Fibroblast of skin of right biceps (primary cell): ENCODE results near the gene EIF2B1.
A peak's percentile ranks its signal among the peaks of the same experiment; 100 is the strongest.
"Not testable (repeated sequence)": the region's sequence is repeated elsewhere in the genome, so short reads cannot be mapped to it uniquely, and the experiment has no call there.

ENCODE experiments used
- DNase-seq: peaks from one replicate; pipeline ENCODE4 v3.0.0-alpha.2; 2013

Gene EIF2B1

DNA sequence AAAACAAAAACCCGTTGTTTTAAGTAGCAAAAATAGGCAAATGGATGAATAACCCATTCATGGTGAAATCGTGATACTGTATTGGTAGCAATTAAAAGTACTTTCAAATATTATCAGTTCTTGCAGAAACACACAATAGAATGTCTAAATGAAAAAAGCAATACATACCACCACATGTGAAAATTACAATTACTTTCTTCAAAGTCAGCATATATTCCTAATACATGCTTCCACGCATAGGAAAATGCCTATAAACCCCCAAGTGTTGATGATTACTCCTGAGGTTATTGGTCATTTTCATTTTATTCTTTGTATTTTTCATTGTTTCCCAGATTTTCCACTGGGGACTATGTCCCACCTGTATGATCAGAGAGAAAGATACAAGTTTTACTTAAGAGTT is 16.3 kb downstream of the EIF2B1 start:
- no peak for DNase-seq

DNA sequence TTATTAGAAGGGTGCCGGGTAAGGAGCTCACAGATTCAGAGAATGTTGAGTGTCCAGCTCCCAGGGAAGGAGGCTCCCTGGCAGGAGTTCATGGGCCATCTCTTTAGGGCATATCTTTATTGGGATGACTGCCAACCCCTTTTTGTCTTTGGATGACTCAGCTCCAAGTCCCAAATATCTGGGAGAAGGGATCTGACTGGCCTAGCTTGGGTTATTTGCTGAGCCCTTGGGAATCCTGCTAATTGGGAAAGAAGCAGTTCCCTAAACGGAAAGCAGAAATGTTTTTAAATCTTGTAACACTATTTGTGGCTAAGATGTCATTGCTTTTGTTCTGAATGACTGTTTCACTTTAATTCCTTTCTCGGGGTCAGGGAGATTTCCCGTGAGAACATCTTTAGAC is 19.0 kb downstream of the EIF2B1 start:
- DNase-seq, result peak; percentile 51

- DNase-seq, result no peak
Observed at GRCh38 chr12:123614110-123614509, 19.4 kb downstream of the EIF2B1 start.

- no peak for DNase-seq
Observed at GRCh38 chr12:123608182-123608581, 25.3 kb downstream of the EIF2B1 start.

GRCh38 chr12:123607756-123608155 is 25.7 kb downstream of the EIF2B1 start:
- DNase-seq, result no peak

GRCh38 chr12:123603495-123603894 is 30.0 kb downstream of the EIF2B1 start:
- DNase-seq, result not testable (repeated sequence)

DNA sequence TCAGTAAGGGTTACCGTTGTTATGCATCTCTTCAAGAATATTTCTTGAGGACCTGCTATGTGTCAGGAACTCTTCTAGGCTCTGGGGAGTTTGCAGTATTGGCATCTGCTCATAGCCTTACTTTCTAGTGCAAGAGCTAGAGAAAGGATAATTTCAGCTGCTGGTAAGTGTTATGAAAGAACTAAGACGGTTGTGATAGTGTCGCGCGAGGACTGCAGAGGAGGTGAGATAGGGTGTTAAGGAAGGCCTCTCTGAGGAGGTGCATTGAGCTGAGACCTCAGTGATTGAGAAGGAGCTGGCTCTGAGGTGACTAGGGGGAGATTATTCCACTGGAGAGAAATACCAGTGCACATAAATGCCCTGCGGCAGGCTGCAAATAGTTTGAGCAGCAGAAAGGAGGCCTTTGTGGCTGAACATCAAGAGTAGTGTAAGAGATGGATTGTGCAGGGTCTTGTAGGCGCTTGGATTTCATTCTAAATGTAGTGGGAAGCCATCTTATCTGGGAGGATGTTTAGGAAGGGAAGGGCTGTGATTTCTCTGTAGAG is 30.8 kb downstream of the EIF2B1 start:
- no peak for DNase-seq

GRCh38 chr12:123601602-123602489 is 31.6 kb downstream of the EIF2B1 start, which contains the start of gene DDX55:
TSS of gene DDX55 (plus strand) at chr12:123602099. CDS start at chr12:123602149, 50 bp downstream.
- DNase-seq, result peak; percentile 84

DNA sequence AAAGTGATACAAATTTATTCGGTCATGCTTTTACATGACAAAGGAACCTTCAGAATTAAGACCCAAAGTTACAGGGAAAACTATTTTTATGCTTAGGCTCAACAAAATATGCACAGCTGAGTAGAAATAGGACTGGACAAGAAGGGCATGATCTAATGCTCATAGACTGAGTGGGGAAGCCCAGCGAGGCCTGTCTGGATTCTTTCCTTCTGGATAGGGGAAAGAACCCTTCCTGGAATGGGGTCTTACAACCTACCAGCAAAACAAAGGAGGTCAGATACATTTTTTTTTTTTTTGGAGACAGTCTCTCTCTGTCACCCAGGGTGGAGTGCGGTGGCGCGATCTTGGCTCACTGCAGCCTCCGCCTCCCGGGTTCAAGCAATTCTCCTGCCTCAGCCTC is 33.8 kb downstream of the EIF2B1 start:
- DNase-seq, result no peak

DNA sequence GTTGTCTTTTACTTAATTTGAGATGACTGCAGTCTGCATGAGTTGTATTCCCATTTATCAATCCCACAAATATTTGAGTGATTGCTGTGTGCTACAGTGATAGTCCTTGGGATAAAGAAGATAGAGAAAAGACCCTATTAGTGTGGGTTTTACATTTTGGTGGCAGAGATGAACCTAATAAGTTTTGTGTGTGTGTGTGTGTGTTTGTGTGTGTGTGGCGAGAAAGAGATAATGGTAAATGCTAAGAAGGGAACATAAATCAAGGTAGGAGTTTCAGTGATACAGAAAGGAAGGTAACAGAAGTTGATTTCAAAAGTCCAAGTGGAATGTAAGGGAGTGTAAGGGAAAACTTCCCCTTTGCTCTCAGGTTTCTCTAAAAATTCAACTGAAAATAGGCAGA is 34.2 kb downstream of the EIF2B1 start:
- no peak for DNase-seq

- DNase-seq, result no peak
Observed at GRCh38 chr12:123598522-123598921, 35.0 kb downstream of the EIF2B1 start.

DNA sequence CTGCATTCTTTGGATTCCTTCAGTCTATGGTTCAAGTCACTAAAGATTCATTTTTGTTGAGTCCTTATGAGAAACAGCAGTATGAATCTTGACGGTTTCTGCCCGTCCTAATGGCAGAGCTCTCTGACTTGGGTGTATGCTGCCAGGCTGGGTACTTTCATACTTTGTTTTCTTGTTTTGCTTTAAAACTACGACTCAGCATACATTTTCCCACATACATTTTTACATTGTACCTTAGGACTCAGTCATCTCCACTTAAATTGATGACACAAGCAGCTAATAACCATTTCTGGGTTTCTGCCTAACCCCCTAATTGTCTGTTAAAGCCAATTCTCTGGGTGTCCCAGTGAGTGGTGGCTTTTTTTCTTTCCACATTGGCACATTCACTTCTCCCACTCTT is 36.4 kb downstream of the EIF2B1 start:
- DNase-seq, result no peak

DNA sequence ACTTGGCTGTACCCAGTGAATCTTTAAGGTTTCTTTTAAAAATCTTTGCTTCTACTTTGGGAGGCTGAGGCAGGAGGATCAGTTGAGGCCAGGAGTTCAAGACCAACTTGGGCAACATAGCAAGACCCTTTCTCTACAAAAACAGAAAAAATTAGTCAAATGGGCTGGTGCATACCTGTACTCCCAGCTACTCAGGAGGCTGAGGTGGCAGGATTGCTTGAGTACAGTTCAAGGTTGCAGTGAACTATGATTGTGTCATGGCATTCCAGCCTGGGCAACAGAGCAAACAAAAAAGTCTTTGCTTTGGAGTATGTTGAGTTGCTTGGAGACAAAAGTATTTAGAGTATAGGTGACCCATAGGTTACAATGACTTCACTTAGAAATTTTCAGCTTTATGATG is 37.8 kb downstream of the EIF2B1 start:
- DNase-seq, result no peak

- peak; percentile 22 for DNase-seq
Observed at GRCh38 chr12:123591702-123592481, 41.6 kb downstream of the EIF2B1 start.

- no peak for DNase-seq
Observed at GRCh38 chr12:123580772-123581171, 52.7 kb downstream of the EIF2B1 start.

DNA sequence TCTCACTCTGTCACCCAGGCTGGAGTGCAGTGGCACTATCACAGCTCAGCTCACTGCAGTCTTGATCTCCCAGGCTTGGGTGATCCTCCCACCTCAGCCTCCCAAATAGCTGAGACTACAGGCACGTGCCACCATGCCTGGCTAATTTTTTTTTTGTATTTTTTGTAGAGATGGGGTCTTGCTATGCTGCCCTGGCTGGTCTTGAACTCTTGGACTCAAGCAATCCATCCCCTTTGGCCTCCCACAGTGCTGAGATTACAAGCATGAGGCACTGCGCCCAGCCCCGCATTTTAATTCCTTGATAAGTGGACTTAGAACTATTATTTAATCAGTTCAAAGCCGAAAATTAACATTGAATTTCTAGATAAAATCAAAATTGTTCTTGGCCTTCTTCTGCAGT is 54.7 kb downstream of the EIF2B1 start:
- DNase-seq, result not testable (repeated sequence)

DNA sequence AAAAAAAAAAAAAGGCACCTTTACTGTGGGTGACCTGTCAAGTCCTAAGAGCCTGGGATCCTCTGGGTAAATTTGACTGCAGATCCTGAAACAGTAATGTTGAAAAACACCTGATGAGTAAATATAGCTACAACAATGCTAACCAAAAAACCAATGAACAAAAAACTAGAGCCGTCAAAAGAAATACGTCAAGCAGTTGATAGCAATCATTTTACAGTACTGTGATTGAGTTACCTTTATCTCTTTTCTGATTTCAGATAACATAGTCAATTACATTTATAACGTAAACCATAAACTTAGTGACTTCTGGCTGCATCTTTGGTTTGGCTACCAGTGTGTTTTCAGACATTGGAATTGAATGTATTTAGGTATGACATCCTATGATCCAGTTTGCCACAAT is 55.2 kb downstream of the EIF2B1 start:
- DNase-seq, result no peak

DNA sequence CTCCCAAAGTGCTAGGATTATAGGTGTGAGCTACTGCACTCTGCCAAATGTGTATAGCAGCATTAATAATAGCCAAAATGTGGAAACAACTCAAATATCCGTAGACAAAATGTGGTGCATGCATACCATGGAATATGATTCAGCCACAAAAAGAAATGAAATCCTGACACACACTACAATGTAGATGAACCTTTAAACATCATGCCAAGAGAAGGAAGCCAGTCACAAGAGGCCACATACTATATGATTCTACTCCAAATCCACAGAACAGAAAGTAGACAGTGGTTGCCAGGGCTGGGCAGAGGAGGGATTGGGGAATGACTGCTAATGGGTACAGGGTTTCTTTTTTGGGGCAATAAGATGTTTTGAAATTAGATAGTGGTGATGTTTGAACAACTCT is 56.9 kb downstream of the EIF2B1 start:
- DNase-seq, result peak; percentile 19

DNA sequence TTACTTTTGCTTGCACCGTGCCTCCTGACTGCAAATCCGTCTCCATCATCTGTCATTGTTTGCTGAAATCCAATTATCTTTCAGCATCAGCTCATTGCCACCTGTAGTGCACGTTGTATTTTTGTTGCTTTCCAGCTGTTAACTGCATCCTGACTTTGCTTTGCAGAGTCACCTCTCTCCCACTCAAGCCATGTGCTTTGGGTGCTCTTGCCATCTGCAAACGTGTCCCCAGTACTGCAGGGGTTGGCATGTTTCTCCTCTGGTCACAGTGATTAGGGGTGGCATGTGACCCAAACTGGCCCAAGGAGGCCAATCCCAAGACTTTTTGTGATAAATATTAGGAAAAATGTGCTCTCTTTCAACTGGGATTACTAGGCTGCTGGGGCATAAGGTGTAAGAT is 59.6 kb downstream of the EIF2B1 start:
- DNase-seq, result no peak

- no peak for DNase-seq
Observed at GRCh38 chr12:123572391-123572790, 61.1 kb downstream of the EIF2B1 start.

DNA sequence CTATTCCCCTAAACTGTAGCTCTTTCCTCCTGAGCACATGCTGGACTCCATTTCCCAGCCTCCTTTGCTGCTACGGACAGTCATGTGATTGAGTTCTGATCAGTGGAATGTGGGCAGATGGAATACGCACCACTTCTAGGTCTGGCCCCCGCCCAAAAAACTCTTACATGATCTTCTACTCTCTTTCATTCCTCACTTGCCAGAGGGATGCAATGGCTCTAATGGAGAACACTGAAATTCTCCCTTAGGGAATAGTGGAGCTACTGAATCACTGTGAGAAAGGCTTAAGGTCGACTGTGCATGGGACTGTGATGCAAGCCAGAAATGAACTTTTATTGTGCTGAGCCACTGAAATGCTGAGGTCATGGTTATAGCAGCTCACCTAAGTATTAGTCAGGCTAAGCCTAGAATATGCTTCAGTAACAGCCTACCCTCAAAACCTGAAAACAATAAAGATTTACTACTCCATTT is 62.1 kb downstream of the EIF2B1 start:
- DNase-seq, result peak; percentile 82
